ENCODE measurements around the gene SLC35F3.

DNA sequence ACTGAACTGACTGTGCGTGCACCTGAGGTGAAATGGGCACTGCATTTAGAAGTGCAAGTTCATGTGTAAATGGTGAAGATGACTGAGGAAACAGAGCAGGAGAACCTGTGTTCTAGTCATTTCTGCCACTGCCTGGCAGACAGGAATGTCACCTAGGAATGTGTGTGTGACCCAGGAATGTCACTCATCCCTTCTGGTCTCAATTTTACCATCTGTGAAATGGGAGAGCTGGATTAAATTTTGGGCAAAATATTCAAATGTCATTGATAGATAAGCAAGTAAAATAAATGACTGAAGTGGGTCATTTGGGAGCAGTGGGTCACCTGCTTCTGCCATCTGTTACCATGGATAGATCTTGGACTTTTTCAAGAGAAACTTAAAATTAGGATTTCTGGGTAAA, 42.2 kb downstream of the SLC35F3 start:
- TF ChIP-seq, protein P1, sequence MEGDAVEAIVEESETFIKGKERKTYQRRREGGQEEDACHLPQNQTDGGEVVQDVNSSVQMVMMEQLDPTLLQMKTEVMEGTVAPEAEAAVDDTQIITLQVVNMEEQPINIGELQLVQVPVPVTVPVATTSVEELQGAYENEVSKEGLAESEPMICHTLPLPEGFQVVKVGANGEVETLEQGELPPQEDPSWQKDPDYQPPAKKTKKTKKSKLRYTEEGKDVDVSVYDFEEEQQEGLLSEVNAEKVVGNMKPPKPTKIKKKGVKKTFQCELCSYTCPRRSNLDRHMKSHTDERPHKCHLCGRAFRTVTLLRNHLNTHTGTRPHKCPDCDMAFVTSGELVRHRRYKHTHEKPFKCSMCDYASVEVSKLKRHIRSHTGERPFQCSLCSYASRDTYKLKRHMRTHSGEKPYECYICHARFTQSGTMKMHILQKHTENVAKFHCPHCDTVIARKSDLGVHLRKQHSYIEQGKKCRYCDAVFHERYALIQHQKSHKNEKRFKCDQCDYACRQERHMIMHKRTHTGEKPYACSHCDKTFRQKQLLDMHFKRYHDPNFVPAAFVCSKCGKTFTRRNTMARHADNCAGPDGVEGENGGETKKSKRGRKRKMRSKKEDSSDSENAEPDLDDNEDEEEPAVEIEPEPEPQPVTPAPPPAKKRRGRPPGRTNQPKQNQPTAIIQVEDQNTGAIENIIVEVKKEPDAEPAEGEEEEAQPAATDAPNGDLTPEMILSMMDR (conservative IDR thresholded peaks at IDR 0.05; ENCODE audit: low read length): no peak
- no peak for TF ChIP-seq EZH2phosphoT487 (IDR thresholded peaks at IDR 0.05; ENCODE audit: borderline replicate concordance, low read depth, low read length)
